Muscle of leg (tissue), 11 donors: ENCODE results near the gene PRKCZ. TPM values are rescaled to one million over a fixed set of nuclear protein-coding genes. Genes with fewer than 3 reads are reported as not detected.

Experiments
- DNase-seq: peaks from one replicate; pipeline ENCODE4 v3.0.0; 2013
- H3K27ac ChIP-seq: one replicate; pipeline ENCODE4 v1.5.1; 2013; ENCODE audit warnings: mild to moderate bottlenecking, low read length, control low read depth
- H3K27me3 ChIP-seq: one replicate; pipeline ENCODE4 v1.6.1; 2013; ENCODE audit warnings: low read length; ENCODE audit not compliant: control insufficient read depth, insufficient read depth
- H3K36me3 ChIP-seq: one replicate; pipeline ENCODE4 v1.6.1; 2013; ENCODE audit warnings: low read length; ENCODE audit not compliant: control insufficient read depth, insufficient read depth
- H3K4me1 ChIP-seq: one replicate; pipeline ENCODE4 v1.6.1; 2013; ENCODE audit warnings: low read length; ENCODE audit not compliant: control insufficient read depth, insufficient read depth
- H3K4me3 ChIP-seq: one replicate; pipeline ENCODE4 v1.5.1; 2013; ENCODE audit warnings: low read length, control low read depth
- H3K9me3 ChIP-seq: replicated peaks from 2 replicates; pipeline ENCODE4 v1.6.1; 2013; ENCODE audit warnings: low read depth, low read length; ENCODE audit not compliant: control insufficient read depth
- WGBS: methylation state at CpG from one replicate; pipeline ENCODE4 v1.1.5; 2013; ENCODE audit warnings: missing lambda C conversion rate; ENCODE audit not compliant: insufficient coverage; 5-methylcytosine and 5-hydroxymethylcytosine counted together
- polyA plus RNA-seq, 8 donors: library from polyadenylated mRNA; unstranded; fragments of 120-200 nt; gene quantifications; one replicate each; pipeline versions ENCODE4 v1.2.1 to v1.2.3, GENCODE V29; 2013; ENCODE audit warnings: inconsistent platforms in 1 of 8, low replicate concordance in 1 of 8; ENCODE audit not compliant: insufficient read length in 8 of 8, insufficient read depth in 1 of 8
- total RNA-seq: library from RNA; stranded (reverse); fragments of 120-200 nt; gene quantifications from one replicate; pipeline ENCODE4 v1.2.4, GENCODE V29; 2013

PRKCZ gene
- total and polyA plus RNA-seq, 9 donors, result 4.0 to 10.5 (median 5.7) TPM

- no peaks in the 10 kb centered on the region for H3K36me3 ChIP-seq
- H3K9me3 ChIP-seq, result peaks cover 6% of the 10 kb centered on the region
- no peaks in the 10 kb centered on the region for H3K4me1 ChIP-seq
- no peak for DNase-seq
- WGBS, result 91% methylated on average over 12 of the region's 13 CpGs
- no peaks in the 10 kb centered on the region for H3K27me3 ChIP-seq
- H3K4me3 ChIP-seq, result no peak overlapping the region
- no peak overlapping the region for H3K27ac ChIP-seq
These were observed 117.9 kb downstream of the PRKCZ start for GRCh38 chr1:2168090-2168489.

- no peaks in the 10 kb centered on the region for H3K36me3 ChIP-seq
- no peaks in the 10 kb centered on the region for H3K27me3 ChIP-seq
- no peak overlapping the region for H3K4me3 ChIP-seq
- 90% methylated on average over 5 of the region's 12 CpGs for WGBS
- peaks cover 6% of the 10 kb centered on the region for H3K9me3 ChIP-seq
- no peak overlapping the region for H3K27ac ChIP-seq
- DNase-seq, result no peak
- no peaks in the 10 kb centered on the region for H3K4me1 ChIP-seq
These were observed 118.3 kb downstream of the PRKCZ start for GRCh38 chr1:2168535-2168934.

- DNase-seq, result no peak
- Histone ChIP-seq H3K4me1 (peaks cover 3% of the 10 kb centered on the region), H3K9me3 (peaks cover under 1% of the 10 kb centered on the region), H3K27me3 (no peaks in the 10 kb centered on the region), H3K27ac (no peak overlapping the region), H3K36me3 (no peaks in the 10 kb centered on the region), H3K4me3 (no peak overlapping the region)
- WGBS, result 94% methylated on average over 18 of the region's 43 CpGs
These were observed 119.1 kb downstream of the PRKCZ start for GRCh38 chr1:2169200-2169836.

- Histone ChIP-seq H3K4me3 (no peak overlapping the region), H3K4me1 (peaks cover 10% of the 10 kb centered on the region), H3K27ac (no peak overlapping the region), H3K9me3 (no peaks in the 10 kb centered on the region), H3K36me3 (no peaks in the 10 kb centered on the region), H3K27me3 (no peaks in the 10 kb centered on the region)
- 39% methylated on average over 9 of the region's 11 CpGs for WGBS
- DNase-seq, result no peak
These were observed 120.0 kb downstream of the PRKCZ start for GRCh38 chr1:2170211-2170610.

- no peaks in the 10 kb centered on the region for H3K9me3 ChIP-seq
- no peaks in the 10 kb centered on the region for H3K27me3 ChIP-seq
- no peaks in the 10 kb centered on the region for H3K36me3 ChIP-seq
- WGBS, result 96% methylated on average over 25 of the region's 26 CpGs
- H3K27ac ChIP-seq, result no peak overlapping the region
- no peak overlapping the region for H3K4me3 ChIP-seq
- H3K4me1 ChIP-seq, result peaks cover 10% of the 10 kb centered on the region
- no peak for DNase-seq
These were observed 121.8 kb downstream of the PRKCZ start for GRCh38 chr1:2172012-2172411.

DNA sequence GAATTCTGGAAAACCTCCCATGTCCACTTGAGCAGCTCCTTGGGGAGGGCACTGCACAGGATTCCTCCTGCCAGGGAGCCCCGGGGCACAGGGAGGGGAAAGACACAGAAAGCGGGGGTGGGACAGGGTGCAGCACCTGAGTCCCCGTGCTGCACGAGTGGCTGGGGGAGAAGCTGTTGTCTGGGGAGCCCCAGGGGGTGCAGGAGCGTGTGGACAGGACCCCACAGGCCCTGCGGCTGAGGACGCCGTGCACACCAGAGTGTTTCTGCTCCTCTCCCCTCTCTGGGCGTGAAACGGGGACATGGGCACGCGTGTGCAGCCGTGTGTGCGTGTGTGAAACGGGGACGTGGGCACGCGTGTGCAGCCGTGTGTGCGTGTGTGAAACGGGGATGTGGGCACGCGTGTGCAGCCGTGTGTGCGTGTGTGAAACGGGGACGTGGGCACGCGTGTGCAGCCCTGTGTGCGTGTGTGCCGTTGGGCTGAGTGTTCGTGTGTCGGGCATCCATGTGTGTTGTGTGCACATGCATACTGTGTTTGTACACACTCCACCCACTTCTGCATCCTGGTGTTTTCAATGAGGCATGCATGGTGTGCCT, 122.4 kb downstream of the PRKCZ start:
- 95% methylated on average over 25 of the region's 33 CpGs for WGBS
- Histone ChIP-seq H3K27ac (no peak overlapping the region), H3K27me3 (no peaks in the 10 kb centered on the region), H3K4me3 (no peak overlapping the region), H3K9me3 (no peaks in the 10 kb centered on the region), H3K4me1 (peaks cover 10% of the 10 kb centered on the region), H3K36me3 (no peaks in the 10 kb centered on the region)
- no peak for DNase-seq

GRCh38 chr1:2173546-2174347, 123.5 kb downstream of the PRKCZ start:
- Histone ChIP-seq H3K27ac (no peak overlapping the region), H3K4me3 (no peak overlapping the region), H3K36me3 (no peaks in the 10 kb centered on the region), H3K4me1 (peaks cover 10% of the 10 kb centered on the region), H3K9me3 (no peaks in the 10 kb centered on the region), H3K27me3 (no peaks in the 10 kb centered on the region)
- 75% methylated on average over 25 of the region's 37 CpGs for WGBS
- no peak for DNase-seq

DNA sequence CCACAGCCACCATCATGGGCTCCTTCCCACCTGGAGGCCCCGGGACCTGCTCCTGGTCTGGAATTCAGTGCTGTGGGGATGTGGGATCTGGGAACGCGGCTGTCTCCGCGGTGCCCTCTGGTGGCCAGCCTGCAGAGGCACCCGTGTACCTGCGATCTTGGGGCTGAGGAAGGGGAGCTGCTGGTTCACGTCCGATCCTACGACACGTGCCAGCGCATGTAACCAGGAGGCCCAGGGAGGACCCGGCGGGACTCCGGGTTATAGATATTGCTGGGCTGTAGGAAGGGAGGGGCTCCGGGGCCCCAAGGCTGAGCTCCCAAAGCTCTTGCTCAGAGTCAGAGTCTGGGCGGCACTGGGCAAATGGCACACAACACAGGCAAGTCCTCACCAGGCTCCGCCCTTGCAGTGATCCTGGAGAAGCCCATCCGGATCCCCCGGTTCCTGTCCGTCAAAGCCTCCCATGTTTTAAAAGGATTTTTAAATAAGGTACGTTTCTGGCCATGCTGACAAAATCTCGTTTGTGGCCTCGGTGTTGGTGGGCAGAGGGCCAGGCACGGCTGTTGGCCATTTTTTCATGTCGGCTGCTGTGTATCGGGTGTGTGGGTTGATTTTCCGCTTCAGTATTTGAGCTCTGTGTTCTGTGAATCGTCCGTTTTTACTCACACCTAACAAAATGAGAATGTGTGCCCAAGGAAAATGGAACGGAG, 124.3 kb downstream of the PRKCZ start:
- Histone ChIP-seq H3K27me3 (no peaks in the 10 kb centered on the region), H3K27ac (peak overlapping the region; percentile 20), H3K4me1 (peaks cover 18% of the 10 kb centered on the region), H3K4me3 (peak overlapping the region; percentile 24), H3K36me3 (no peaks in the 10 kb centered on the region), H3K9me3 (no peaks in the 10 kb centered on the region)
- WGBS, result 10% methylated on average over 19 of the region's 31 CpGs
- DNase-seq, result peak; percentile 76

DNA sequence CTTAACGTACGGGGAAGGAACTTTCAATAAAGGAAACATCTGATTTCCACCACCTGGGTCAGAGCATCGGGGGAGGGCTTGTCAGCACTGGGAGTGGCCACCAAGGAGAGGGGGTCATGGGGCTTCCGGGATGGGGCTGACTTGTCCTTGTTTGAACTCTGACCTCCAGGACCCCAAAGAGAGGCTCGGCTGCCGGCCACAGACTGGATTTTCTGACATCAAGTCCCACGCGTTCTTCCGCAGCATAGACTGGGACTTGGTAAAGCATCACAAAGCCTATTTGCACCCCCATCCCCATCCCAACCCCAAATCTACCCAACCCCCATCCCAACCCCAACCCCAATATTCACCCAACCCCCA, 124.8 kb downstream of the PRKCZ start:
- no peaks in the 10 kb centered on the region for H3K36me3 ChIP-seq
- H3K4me1 ChIP-seq, result peaks cover 23% of the 10 kb centered on the region
- H3K27ac ChIP-seq, result peak overlapping the region; percentile 20
- no peak overlapping the region for H3K4me3 ChIP-seq
- DNase-seq, result no peak
- no peaks in the 10 kb centered on the region for H3K9me3 ChIP-seq
- 68% methylated on average over 7 of the region's 9 CpGs for WGBS
- no peaks in the 10 kb centered on the region for H3K27me3 ChIP-seq
